Activated CD4-positive, alpha-beta memory T cell treated with anti-CD3 and anti-CD28 coated beads, Interleukin-2, amount 10 ng/mL, durations not matched to agents 7 days and 5 days (primary cell): Measurements from ENCODE around the gene HDAC7. TPM values are rescaled to one million over a fixed set of nuclear protein-coding genes. Genes with fewer than 3 reads are reported as not detected.

Experiments
- CTCF ChIA-PET: fragments of 350-600 bp; sonication (Branson Sonifier 250); formaldehyde crosslinking; loops from one replicate; lab custom pipeline; 2021; ENCODE audit warnings: antibody characterized with exemption, inconsistent platforms; lab: Charles Lee
- POLR2A ChIA-PET: fragments of 350-600 bp; sonication (Branson Sonifier 250); formaldehyde crosslinking; loops from one replicate; lab custom pipeline; 2021; ENCODE audit warnings: antibody characterized with exemption; lab: Charles Lee
- DNase-seq: peaks from one replicate; pipeline ENCODE4 v3.0.0-alpha.2; 2020
- H3K27ac Mint-ChIP-seq: one replicate; pipeline ENCODE4 v1.8.0; 2021; ENCODE audit warnings: mild to moderate bottlenecking, mixed read lengths
- H3K27me3 Mint-ChIP-seq: one replicate; pipeline ENCODE4 v1.8.0; 2021; ENCODE audit warnings: mixed read lengths
- H3K36me3 Mint-ChIP-seq: one replicate; pipeline ENCODE4 v1.8.0; 2021; ENCODE audit warnings: low read depth, mixed read lengths
- H3K4me1 Mint-ChIP-seq: one replicate; pipeline ENCODE4 v1.8.0; 2021; ENCODE audit warnings: mixed read lengths
- H3K4me3 Mint-ChIP-seq: one replicate; pipeline ENCODE4 v1.8.0; 2021; ENCODE audit warnings: mild to moderate bottlenecking, mixed read lengths
- H3K9me3 Mint-ChIP-seq: one replicate; pipeline ENCODE4 v1.8.0; 2021; ENCODE audit warnings: mixed read lengths
- total RNA-seq, 2 experiments: library from RNA; stranded (reverse); gene quantifications; one replicate each; pipeline ENCODE4 v1.2.3, GENCODE V29; 2021

HDAC7 gene
- total RNA-seq, 2 experiments from 2014 or later: 315 to 328 TPM

DNA sequence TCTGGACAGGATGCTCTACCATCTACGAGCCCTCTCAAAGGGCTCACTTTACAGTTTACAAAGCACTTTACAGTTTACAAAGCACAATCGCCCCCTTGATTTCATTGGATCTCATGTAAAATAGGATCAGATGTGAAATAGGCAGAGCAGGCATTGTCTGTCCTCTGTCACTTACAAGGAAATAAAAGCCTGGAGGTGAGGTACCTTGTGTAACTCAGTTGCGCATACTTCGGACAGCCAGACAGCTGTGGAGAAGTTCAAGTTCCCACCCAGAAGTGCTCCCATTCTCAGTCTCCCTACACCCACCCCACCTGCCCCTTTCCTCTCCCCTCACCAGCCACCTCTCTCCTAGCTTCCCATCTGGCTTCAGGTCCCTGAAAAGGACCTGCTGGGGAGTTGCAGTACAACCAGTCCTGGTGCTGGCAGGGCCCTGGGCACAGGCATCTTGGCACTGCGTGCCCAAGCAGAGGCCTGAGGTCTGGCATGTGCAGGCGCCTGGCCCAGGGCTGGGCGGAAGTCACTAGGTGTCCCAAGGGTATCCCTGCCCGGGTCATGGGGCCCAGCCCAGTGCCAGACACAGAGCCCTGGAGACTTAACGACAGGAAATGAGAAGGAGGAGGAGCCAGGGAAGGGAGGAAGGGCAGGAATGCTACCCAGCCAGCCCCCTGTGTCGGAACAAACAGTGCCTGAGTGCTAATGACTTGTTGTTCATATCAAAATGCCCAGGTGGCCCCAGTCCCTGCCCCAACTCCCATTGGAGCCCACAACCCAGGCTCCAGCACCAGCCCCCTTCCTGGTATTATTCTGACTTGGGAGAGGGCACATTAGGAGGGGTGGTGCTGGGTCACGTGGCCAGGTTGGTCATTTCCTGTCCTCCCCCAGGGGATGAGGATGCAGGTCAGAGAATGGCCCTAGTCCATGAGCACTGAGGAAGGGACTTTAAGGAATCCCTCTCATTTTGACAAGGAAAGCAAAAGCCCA is 66.4 kb downstream of the HDAC7 start:
- no peak overlapping the region for H3K4me3 Mint-ChIP-seq
- H3K27me3 Mint-ChIP-seq: peaks cover 5% of the 10 kb centered on the region

DNA sequence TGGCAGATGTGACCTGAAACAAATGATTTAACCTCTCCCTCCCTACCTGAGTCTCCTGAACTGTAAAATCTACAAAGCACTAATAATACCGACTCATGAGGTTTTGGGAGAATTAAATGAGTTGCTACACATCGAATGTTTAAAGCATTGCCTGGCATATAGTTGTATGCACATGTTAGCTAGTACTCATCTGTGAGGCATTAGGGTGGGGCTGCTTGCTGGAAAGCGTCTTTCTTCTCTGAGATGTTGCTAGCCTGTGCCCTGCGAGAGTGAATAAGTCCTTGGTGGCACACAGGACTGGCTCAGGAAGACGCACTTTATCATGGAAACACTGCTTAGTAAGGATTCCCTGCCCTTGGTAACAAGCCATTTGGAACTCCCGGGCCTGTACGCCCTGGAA is 67.2 kb downstream of the HDAC7 start:
- POLR2A ChIA-PET: no interaction called here
- peaks cover 5% of the 10 kb centered on the region for H3K27me3 Mint-ChIP-seq
- H3K36me3 Mint-ChIP-seq: no peaks in the 10 kb centered on the region
- DNase-seq: no peak
- no peak overlapping the region for H3K27ac Mint-ChIP-seq
- CTCF ChIA-PET: interaction anchor here (12.9 kb wide), 1 partner anchor 10 kb away, joined by 188 read pairs; no protein-coding TSS in a partner anchor
- no peaks in the 10 kb centered on the region for H3K9me3 Mint-ChIP-seq
- no peak overlapping the region for H3K4me3 Mint-ChIP-seq
- H3K4me1 Mint-ChIP-seq: peaks cover 34% of the 10 kb centered on the region

More for the DNA sequence above, 66.4 kb downstream of the HDAC7 start:
- Mint-ChIP-seq H3K4me1 (peaks cover 39% of the 10 kb centered on the region), H3K36me3 (no peaks in the 10 kb centered on the region), H3K9me3 (no peaks in the 10 kb centered on the region), H3K27ac (no peak overlapping the region)
- no peak for DNase-seq
- POLR2A ChIA-PET: no interaction called here
- CTCF ChIA-PET: interaction anchor here (2.0 to 12.9 kb wide), 5 partner anchors 11 to 37 kb away, joined by 7 to 188 read pairs (median 11); partner anchors contain the start of gene SLC48A1

DNA sequence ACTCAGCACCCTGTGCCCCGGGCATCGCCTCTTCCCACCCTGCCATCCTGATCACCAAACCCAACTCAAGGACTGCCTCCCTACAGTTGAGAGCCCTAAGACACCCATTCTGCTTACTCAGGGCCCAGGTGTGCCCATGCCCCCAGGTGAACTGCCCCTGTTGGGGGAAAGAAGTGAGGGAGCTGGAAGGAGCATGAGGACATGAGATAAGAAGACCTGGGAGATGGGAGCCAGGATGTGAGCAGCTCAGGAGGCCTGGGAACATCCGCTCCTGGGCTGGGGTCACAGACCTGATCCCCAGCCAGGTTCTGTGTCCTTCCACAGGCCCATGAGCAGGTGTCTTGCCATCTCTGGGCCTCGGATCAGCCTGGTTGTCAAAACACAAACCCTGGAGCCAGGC is 67.6 kb downstream of the HDAC7 start:
- Mint-ChIP-seq H3K4me3 (no peak overlapping the region), H3K9me3 (no peaks in the 10 kb centered on the region), H3K4me1 (peaks cover 30% of the 10 kb centered on the region), H3K27me3 (peaks cover 4% of the 10 kb centered on the region), H3K27ac (no peak overlapping the region), H3K36me3 (no peaks in the 10 kb centered on the region)
- POLR2A ChIA-PET: no interaction called here
- CTCF ChIA-PET: interaction anchor here (12.9 kb wide), 1 partner anchor 10 kb away, joined by 188 read pairs; no protein-coding TSS in a partner anchor
- DNase-seq: no peak

DNA sequence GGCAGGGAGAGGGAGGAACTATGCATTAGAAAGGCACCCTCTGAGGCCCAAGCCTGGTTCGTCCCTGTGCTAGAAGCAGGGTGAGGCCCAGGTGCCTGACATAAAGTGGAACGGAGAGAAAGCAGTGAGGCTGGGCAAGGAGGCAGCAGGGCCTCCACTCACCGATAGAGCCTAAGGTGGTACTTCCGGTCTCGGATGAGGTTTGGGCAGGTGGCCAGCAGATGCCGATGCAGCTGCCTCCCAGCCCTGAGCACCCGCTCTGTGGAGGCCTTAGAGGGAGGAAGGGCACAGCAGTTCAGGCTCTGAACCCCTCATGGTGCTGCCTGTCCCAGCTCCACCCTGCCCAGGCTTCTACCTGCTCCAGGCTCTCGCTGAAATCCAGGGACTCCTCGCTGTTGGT is 68.1 kb downstream of the HDAC7 start:
- ChIA-PET POLR2A (no interaction called here), CTCF (interaction anchor here (12.9 kb wide), 1 partner anchor 9 kb away, joined by 188 read pairs; no protein-coding TSS in a partner anchor)
- peaks cover 28% of the 10 kb centered on the region for H3K4me1 Mint-ChIP-seq
- peaks cover 5% of the 10 kb centered on the region for H3K27me3 Mint-ChIP-seq
- no peaks in the 10 kb centered on the region for H3K9me3 Mint-ChIP-seq
- no peaks in the 10 kb centered on the region for H3K36me3 Mint-ChIP-seq
- H3K4me3 Mint-ChIP-seq: no peak overlapping the region
- H3K27ac Mint-ChIP-seq: no peak overlapping the region
- DNase-seq: no peak

DNA sequence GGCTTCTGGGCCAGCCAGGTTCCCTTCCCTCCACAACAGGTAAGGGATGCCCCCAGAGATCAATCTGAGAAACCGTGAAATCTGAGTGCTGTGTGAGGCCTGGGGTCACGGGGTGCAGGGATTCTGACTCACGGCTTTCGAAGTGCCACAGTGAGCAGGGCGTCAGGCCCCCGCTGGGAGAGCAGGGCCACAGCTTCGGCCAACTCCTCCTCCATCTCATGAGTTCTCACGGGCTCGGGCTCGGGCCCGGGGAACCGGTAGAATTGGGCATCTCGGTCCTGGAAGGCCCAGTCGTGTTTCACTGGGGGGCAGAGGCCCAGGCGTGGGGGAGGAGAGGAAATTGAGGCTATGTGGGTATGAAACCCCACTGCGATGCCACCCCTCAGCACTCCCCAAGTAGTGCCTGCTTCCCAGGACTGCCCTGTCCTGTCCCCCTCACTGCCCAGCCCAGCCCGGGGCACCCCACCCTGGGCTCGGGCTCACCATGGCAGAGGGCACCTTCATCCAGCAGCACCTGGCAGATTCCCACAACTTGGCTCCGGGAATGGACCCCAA is 68.7 kb downstream of the HDAC7 start:
- H3K27me3 Mint-ChIP-seq: peaks cover 5% of the 10 kb centered on the region
- ChIA-PET CTCF (no interaction called here), POLR2A (no interaction called here)
- no peaks in the 10 kb centered on the region for H3K36me3 Mint-ChIP-seq
- no peak overlapping the region for H3K27ac Mint-ChIP-seq
- H3K4me3 Mint-ChIP-seq: no peak overlapping the region
- no peaks in the 10 kb centered on the region for H3K9me3 Mint-ChIP-seq
- peaks cover 23% of the 10 kb centered on the region for H3K4me1 Mint-ChIP-seq
- DNase-seq: no peak

DNA sequence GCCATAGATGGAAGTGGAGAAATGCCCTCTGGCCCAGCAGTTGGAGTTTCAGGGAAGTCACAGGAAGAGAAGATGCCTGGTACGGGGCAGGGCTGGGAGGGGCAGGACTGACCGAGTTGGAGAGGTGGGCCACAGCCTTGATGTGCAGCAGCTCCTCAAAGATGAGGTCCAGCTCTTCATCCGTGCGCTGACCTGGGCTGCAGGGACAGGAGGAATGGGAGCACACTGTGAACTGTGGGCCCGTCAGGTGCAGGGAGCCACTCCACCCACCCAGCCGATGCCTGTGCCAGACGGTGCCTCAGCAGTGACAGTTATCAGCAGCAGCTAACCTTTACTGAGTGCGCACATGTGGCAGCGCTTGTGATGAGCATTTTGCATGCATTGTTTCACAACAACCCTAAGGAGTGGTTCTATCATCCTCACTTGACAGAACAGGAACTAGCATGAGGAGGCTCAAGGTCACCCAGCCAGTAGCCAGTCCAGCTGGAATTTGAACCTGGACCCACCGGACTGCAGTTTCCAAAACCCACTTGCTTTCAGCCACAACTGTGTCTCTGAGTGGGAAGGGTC is 69.4 kb downstream of the HDAC7 start:
- H3K4me3 Mint-ChIP-seq: no peak overlapping the region
- POLR2A ChIA-PET: no interaction called here
- H3K27me3 Mint-ChIP-seq: peaks cover 8% of the 10 kb centered on the region
- H3K9me3 Mint-ChIP-seq: no peaks in the 10 kb centered on the region
- CTCF ChIA-PET: no interaction called here
- H3K36me3 Mint-ChIP-seq: no peaks in the 10 kb centered on the region
- H3K4me1 Mint-ChIP-seq: peaks cover 16% of the 10 kb centered on the region
- DNase-seq: no peak
- no peak overlapping the region for H3K27ac Mint-ChIP-seq

DNA sequence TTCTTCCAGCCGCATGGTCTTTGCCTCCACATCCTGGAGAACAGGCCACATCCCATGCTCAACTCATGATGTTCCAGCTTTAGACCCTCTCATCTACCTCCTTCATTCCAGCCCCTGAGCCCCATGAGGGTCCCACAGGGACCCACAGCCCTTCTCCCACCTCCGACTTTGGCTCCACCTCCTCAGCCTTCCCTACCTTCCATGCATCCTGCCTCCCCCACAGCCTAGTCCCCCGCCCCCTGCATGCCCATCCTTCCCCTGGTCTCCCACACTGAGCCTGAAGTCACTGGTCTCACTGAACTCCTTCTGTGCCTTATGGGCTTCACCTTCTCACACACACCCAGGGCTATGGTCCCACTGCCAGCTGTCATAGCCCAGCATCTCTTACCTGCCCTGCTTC is 70.8 kb downstream of the HDAC7 start:
- Mint-ChIP-seq H3K9me3 (no peaks in the 10 kb centered on the region), H3K4me3 (no peak overlapping the region), H3K27ac (no peak overlapping the region), H3K4me1 (peaks cover 3% of the 10 kb centered on the region), H3K27me3 (peaks cover 19% of the 10 kb centered on the region), H3K36me3 (no peaks in the 10 kb centered on the region)
- POLR2A ChIA-PET: interaction anchor here (1.2 kb wide), 1 partner anchor 31 kb away, joined by 5 read pairs; no protein-coding TSS in a partner anchor
- CTCF ChIA-PET: interaction anchor here (13.6 kb wide), 1 partner anchor 25 kb away, joined by 431 read pairs; the partner anchor contains the start of gene SLC48A1
- DNase-seq: no peak

DNA sequence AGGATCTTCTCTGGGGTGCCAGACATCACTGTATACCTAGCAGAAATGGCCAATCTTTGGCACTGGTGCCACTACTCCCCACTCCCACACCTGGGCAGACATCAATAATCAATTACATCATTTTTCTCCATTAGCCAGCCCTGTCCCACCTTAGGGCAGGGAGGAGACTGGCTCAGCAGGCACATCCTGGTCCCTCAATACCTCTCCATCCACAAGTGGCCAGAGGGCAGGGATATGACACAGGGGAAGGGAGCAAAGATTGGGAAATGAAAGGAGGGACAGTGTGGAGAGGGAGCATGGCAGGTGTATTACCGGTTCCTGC is 71.2 kb downstream of the HDAC7 start:
- DNase-seq: no peak
- Mint-ChIP-seq H3K27ac (no peak overlapping the region), H3K27me3 (peaks cover 19% of the 10 kb centered on the region), H3K36me3 (no peaks in the 10 kb centered on the region), H3K4me1 (no peaks in the 10 kb centered on the region), H3K9me3 (no peaks in the 10 kb centered on the region), H3K4me3 (no peak overlapping the region)
- ChIA-PET POLR2A (interaction anchor here (1.2 kb wide), 1 partner anchor 32 kb away, joined by 5 read pairs; no protein-coding TSS in a partner anchor), CTCF (interaction anchor here (13.6 kb wide), 1 partner anchor 25 kb away, joined by 431 read pairs; the partner anchor contains the start of gene SLC48A1)

DNA sequence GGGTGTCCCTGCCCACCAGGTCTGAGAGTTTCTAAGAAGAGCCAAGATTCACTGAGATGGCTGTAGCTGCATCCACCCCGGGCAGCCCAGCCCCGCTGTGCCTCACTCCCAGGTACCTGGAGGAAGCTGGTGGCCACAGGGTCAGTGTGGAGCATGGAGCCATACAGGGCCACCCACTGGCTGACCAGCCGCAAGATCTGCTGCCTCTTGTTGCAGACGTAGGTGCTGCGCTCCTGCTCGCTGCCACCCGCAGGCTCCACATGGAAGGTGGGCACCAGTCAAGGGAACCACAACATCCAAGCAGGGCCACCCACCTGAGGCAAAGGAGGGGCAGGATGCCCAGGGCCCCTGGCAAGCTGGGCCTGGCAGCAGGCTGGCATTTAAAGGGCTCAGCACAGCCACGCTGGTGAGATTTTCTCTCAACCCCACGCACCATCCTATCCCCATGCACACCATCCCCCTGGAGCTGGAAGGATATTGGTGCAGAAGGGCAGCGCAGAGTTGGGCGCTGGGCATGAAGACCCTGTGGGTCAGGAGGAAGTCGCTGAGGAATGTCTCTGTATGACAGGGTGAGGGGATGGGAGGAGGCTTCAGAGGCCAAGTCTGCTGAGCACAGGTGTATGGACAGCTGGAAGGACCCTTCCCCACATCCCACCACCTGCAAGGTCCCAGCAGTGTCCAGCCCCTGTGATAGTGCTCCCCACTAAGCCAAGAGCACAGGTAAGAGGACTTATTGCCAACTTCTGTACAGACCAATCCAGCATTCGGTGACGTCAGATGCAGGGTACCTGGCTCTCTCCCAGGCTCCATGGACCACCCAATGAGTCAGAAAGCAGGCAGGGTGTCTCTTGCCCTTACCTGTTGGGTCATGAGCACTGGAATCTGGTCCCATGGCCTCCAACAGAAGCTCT is 71.9 kb downstream of the HDAC7 start:
- no peaks in the 10 kb centered on the region for H3K36me3 Mint-ChIP-seq
- no peak for DNase-seq
- no peak overlapping the region for H3K4me3 Mint-ChIP-seq
- H3K27me3 Mint-ChIP-seq: peaks cover 19% of the 10 kb centered on the region
- H3K4me1 Mint-ChIP-seq: no peaks in the 10 kb centered on the region
- no peak overlapping the region for H3K27ac Mint-ChIP-seq
- ChIA-PET CTCF (interaction anchor here (1.4 to 13.6 kb wide), 2 partner anchors 10 to 26 kb away, joined by 3 to 431 read pairs; partner anchors contain the start of gene SLC48A1), POLR2A (interaction anchor here (1.2 to 1.7 kb wide), 2 partner anchors 8 to 32 kb away, joined by 4 to 5 read pairs; no protein-coding TSS in a partner anchor)
- H3K9me3 Mint-ChIP-seq: no peaks in the 10 kb centered on the region

DNA sequence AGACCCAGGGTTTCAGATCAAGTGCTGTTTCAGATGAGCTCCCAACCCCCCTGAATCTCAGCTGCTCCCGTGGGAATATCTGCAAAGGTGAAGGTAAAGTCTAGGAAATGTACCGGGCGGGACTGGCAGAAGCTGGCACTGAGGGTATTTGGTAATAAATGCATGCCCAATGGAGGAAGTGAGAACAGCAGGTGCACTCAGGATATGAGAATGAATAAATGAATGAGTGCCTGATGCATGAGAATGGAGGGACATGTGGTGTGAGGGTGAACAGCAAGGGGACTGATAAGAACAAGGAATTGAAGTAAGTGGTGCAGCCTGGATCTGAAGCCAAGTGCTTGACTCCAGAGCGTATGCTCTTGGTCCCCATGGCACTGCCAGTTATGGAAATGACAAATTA is 72.6 kb downstream of the HDAC7 start:
- Mint-ChIP-seq H3K9me3 (no peaks in the 10 kb centered on the region), H3K27ac (no peak overlapping the region), H3K4me1 (peaks cover 4% of the 10 kb centered on the region), H3K4me3 (no peak overlapping the region), H3K27me3 (peaks cover 19% of the 10 kb centered on the region), H3K36me3 (no peaks in the 10 kb centered on the region)
- ChIA-PET CTCF (interaction anchor here (1.4 to 13.6 kb wide), 2 partner anchors 11 to 27 kb away, joined by 3 to 431 read pairs; partner anchors contain the start of gene SLC48A1), POLR2A (interaction anchor here (1.7 kb wide), 1 partner anchor 8 kb away, joined by 4 read pairs; no protein-coding TSS in a partner anchor)
- DNase-seq: no peak

DNA sequence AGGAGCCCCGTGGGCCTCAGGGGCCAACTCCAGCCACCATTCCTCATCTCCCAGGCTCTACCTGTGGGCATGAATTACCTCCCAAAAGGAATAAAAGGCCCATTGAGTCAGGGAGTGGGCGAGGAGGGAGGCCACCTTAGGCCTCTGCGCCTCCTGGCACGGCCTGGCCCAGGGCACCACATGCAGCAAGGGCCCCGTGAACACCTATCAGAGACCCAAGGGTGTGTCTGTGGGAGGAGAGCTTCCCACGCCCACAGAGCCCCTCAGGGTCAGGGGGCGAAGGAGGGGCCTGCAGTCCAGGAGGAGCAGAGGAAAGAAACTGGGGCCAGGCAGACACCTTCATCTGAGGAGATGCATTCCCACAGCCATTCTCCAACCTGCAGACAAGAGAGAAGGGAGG is 73.2 kb downstream of the HDAC7 start:
- Mint-ChIP-seq H3K27ac (no peak overlapping the region), H3K36me3 (no peaks in the 10 kb centered on the region), H3K4me1 (peaks cover 9% of the 10 kb centered on the region), H3K4me3 (no peak overlapping the region), H3K27me3 (peaks cover 19% of the 10 kb centered on the region), H3K9me3 (no peaks in the 10 kb centered on the region)
- ChIA-PET CTCF (interaction anchor here (1.4 to 13.6 kb wide), 2 partner anchors 12 to 27 kb away, joined by 3 to 431 read pairs; partner anchors contain the start of gene SLC48A1), POLR2A (interaction anchor here (1.7 kb wide), 1 partner anchor 9 kb away, joined by 4 read pairs; no protein-coding TSS in a partner anchor)
- DNase-seq: no peak
